SJCRH30 (cell line): ENCODE data around the gene AAMDC. TPM values are rescaled to one million over a fixed set of nuclear protein-coding genes. Genes with fewer than 3 reads are reported as not detected.
A peak's percentile ranks its signal among the peaks of the same experiment; 100 is the strongest.
"Not testable (repeated sequence)": the region's sequence is repeated elsewhere in the genome, so short reads cannot be mapped to it uniquely, and the experiment has no call there.

Source experiments
- DNase-seq, 2 experiments: peaks; one replicate each; pipeline ENCODE4 v3.0.0-alpha.2; 2015 to 2020
- H3K27ac ChIP-seq: fragments of 250-450 bp; sonication (Bioruptor Pico); 2 replicates; pipeline ENCODE4 v1.5.1; 2020; ENCODE audit warnings: mild to moderate bottlenecking, moderate library complexity
- H3K27me3 ChIP-seq: fragments of 250-450 bp; sonication (Bioruptor Pico); 2 replicates; pipeline ENCODE4 v1.5.1; 2020; ENCODE audit warnings: mild to moderate bottlenecking, moderate library complexity
- H3K36me3 ChIP-seq: fragments of 250-450 bp; sonication (Bioruptor Pico); 2 replicates; pipeline ENCODE4 v1.5.1; 2020; ENCODE audit warnings: mild to moderate bottlenecking, moderate library complexity
- H3K4me1 ChIP-seq: fragments of 250-450 bp; sonication (Bioruptor Pico); 2 replicates; pipeline ENCODE4 v1.5.1; 2020; ENCODE audit warnings: mild to moderate bottlenecking, moderate library complexity
- H3K4me3 ChIP-seq: fragments of 250-450 bp; sonication (Bioruptor Pico); 2 replicates; pipeline ENCODE4 v1.5.1; 2020; ENCODE audit warnings: mild to moderate bottlenecking, moderate library complexity
- H3K9me3 ChIP-seq: fragments of 250-450 bp; sonication (Bioruptor Pico); replicated peaks from 2 replicates; pipeline ENCODE4 v1.5.1; 2020; ENCODE audit warnings: mild to moderate bottlenecking, moderate library complexity
- total RNA-seq: library from RNA; depleted of rRNA; stranded (reverse); fragments of >200 nt; shearing (Covaris generic); gene quantifications from 2 replicates; pipeline ENCODE4 v1.2.3, GENCODE V29; 2014

The AAMDC gene
- total RNA-seq, 1 experiment from 2014 or later = 40.3 TPM

- H3K4me1 ChIP-seq = no peaks in the 10 kb centered on the region
- H3K9me3 ChIP-seq = peaks cover 5% of the 10 kb centered on the region; the same call in 1 of the 2 replicates
- no peak for DNase-seq
- H3K27ac ChIP-seq = no peak overlapping the region
- H3K36me3 ChIP-seq = peaks cover 4% of the 10 kb centered on the region; the same call in 1 of the 2 replicates
- no peaks in the 10 kb centered on the region for H3K27me3 ChIP-seq
- no peak overlapping the region for H3K4me3 ChIP-seq
Observed at GRCh38 chr11:77801477-77801876, 19.5 kb upstream of the AAMDC start.

- Histone ChIP-seq H3K27ac (no peak overlapping the region), H3K4me1 (no peaks in the 10 kb centered on the region), H3K4me3 (no peak overlapping the region), H3K27me3 (no peaks in the 10 kb centered on the region), H3K9me3 (no peaks in the 10 kb centered on the region), H3K36me3 (peaks cover 5% of the 10 kb centered on the region)
- no peak for DNase-seq
Observed at GRCh38 chr11:77806415-77806814, 14.5 kb upstream of the AAMDC start.

GRCh38 chr11:77806993-77807392, 14.0 kb upstream of the AAMDC start:
- Histone ChIP-seq H3K4me1 (no peaks in the 10 kb centered on the region), H3K9me3 (no peaks in the 10 kb centered on the region), H3K27me3 (no peaks in the 10 kb centered on the region), H3K27ac (no peak overlapping the region), H3K36me3 (peaks cover 9% of the 10 kb centered on the region), H3K4me3 (no peak overlapping the region)
- no peak for DNase-seq

GRCh38 chr11:77813256-77813655, 7.7 kb upstream of the AAMDC start:
- Histone ChIP-seq H3K9me3 (peaks cover 6% of the 10 kb centered on the region; the same call in 1 of the 2 replicates), H3K4me1 (no peaks in the 10 kb centered on the region), H3K36me3 (peaks cover 16% of the 10 kb centered on the region), H3K4me3 (no peak overlapping the region), H3K27ac (no peak overlapping the region), H3K27me3 (no peaks in the 10 kb centered on the region)
- DNase-seq = no peak

GRCh38 chr11:77814848-77815247, 6.1 kb upstream of the AAMDC start:
- peaks cover 6% of the 10 kb centered on the region; the same call in 1 of the 2 replicates for H3K9me3 ChIP-seq
- peaks cover 14% of the 10 kb centered on the region for H3K36me3 ChIP-seq
- H3K4me1 ChIP-seq = no peaks in the 10 kb centered on the region
- no peak overlapping the region for H3K4me3 ChIP-seq
- H3K27ac ChIP-seq = no peak overlapping the region
- no peaks in the 10 kb centered on the region for H3K27me3 ChIP-seq
- no peak for DNase-seq

- H3K36me3 ChIP-seq = peaks cover 14% of the 10 kb centered on the region
- H3K4me3 ChIP-seq = no peak overlapping the region
- DNase-seq = no peak
Observed at GRCh38 chr11:77815459-77815858, 5.5 kb upstream of the AAMDC start.

GRCh38 chr11:77819411-77819920, 1.5 kb upstream of the AAMDC start:
- Histone ChIP-seq H3K27ac (peak overlapping the region; percentile 68), H3K4me1 (no peaks in the 10 kb centered on the region), H3K9me3 (peaks cover 5% of the 10 kb centered on the region; the same call in 1 of the 2 replicates), H3K27me3 (no peaks in the 10 kb centered on the region), H3K36me3 (no peaks in the 10 kb centered on the region), H3K4me3 (peak overlapping the region; percentile 84)
- peak; percentile 85 to 88 for DNase-seq

More at GRCh38 chr11:77815459-77815858, 5.5 kb upstream of the AAMDC start:
- Histone ChIP-seq H3K27ac (no peak overlapping the region), H3K9me3 (peaks cover 6% of the 10 kb centered on the region; the same call in 1 of the 2 replicates), H3K27me3 (no peaks in the 10 kb centered on the region), H3K4me1 (no peaks in the 10 kb centered on the region)

- H3K4me3 ChIP-seq = peak overlapping the region; percentile 84
- no peaks in the 10 kb centered on the region for H3K4me1 ChIP-seq
- no peaks in the 10 kb centered on the region for H3K9me3 ChIP-seq
- no peaks in the 10 kb centered on the region for H3K27me3 ChIP-seq
- peak overlapping the region; percentile 68 for H3K27ac ChIP-seq
- peak in 1 of 2 experiments; percentile 45 for DNase-seq
- H3K36me3 ChIP-seq = no peaks in the 10 kb centered on the region
Observed at GRCh38 chr11:77819921-77820564, 901 bp upstream of the AAMDC start.

GRCh38 chr11:77821349-77821851, 456 bp downstream of the AAMDC start:
- Histone ChIP-seq H3K27ac (no peak overlapping the region; the same call in 1 of the 2 replicates), H3K9me3 (no peaks in the 10 kb centered on the region), H3K4me3 (peak overlapping the region; percentile 84), H3K4me1 (no peaks in the 10 kb centered on the region), H3K27me3 (no peaks in the 10 kb centered on the region), H3K36me3 (no peaks in the 10 kb centered on the region)
- peak in 1 of 2 experiments; percentile 29 for DNase-seq

GRCh38 chr11:77822126-77822525, 1.2 kb downstream of the AAMDC start:
- not testable (repeated sequence) for H3K4me1 ChIP-seq, H3K9me3 ChIP-seq, H3K27ac ChIP-seq, H3K27me3 ChIP-seq, H3K36me3 ChIP-seq
- H3K4me3 ChIP-seq = peak overlapping the region; percentile 84
- peak in 1 of 2 experiments; percentile 5 for DNase-seq

GRCh38 chr11:77823775-77824174, 2.8 kb downstream of the AAMDC start:
- Histone ChIP-seq H3K27ac (no peak overlapping the region), H3K4me3 (no peak overlapping the region), H3K4me1 (no peaks in the 10 kb centered on the region), H3K9me3 (no peaks in the 10 kb centered on the region), H3K36me3 (no peaks in the 10 kb centered on the region), H3K27me3 (no peaks in the 10 kb centered on the region)
- DNase-seq = no peak

- Histone ChIP-seq H3K9me3 (peaks cover 2% of the 10 kb centered on the region; the same call in 1 of the 2 replicates), H3K27me3 (no peaks in the 10 kb centered on the region), H3K4me3 (no peak overlapping the region), H3K27ac (no peak overlapping the region), H3K36me3 (no peaks in the 10 kb centered on the region), H3K4me1 (no peaks in the 10 kb centered on the region)
- DNase-seq = no peak
Observed at GRCh38 chr11:77828926-77829325, 8.0 kb downstream of the AAMDC start.

GRCh38 chr11:77833302-77833701, 12.4 kb downstream of the AAMDC start:
- no peak for DNase-seq
- Histone ChIP-seq H3K9me3 (peaks cover 2% of the 10 kb centered on the region; the same call in 1 of the 2 replicates), H3K4me1 (no peaks in the 10 kb centered on the region), H3K27ac (no peak overlapping the region), H3K36me3 (no peaks in the 10 kb centered on the region), H3K27me3 (no peaks in the 10 kb centered on the region), H3K4me3 (no peak overlapping the region)

- no peaks in the 10 kb centered on the region for H3K27me3 ChIP-seq
- no peak for DNase-seq
- H3K4me1 ChIP-seq = no peaks in the 10 kb centered on the region
- H3K36me3 ChIP-seq = peaks cover 5% of the 10 kb centered on the region
- H3K9me3 ChIP-seq = no peaks in the 10 kb centered on the region; the same call in 1 of the 2 replicates
- H3K4me3 ChIP-seq = no peak overlapping the region
- H3K27ac ChIP-seq = no peak overlapping the region
Observed at GRCh38 chr11:77842441-77843121, 21.6 kb downstream of the AAMDC start.

- not testable (repeated sequence) for H3K4me1 ChIP-seq, H3K27ac ChIP-seq, H3K36me3 ChIP-seq, H3K27me3 ChIP-seq, H3K9me3 ChIP-seq, DNase-seq, H3K4me3 ChIP-seq
Observed at GRCh38 chr11:77843700-77844099, 22.8 kb downstream of the AAMDC start.
